HuH-7.5 (cell line): ENCODE measurements around the gene EFCC1.
A peak's percentile ranks its signal among the peaks of the same experiment; 100 is the strongest.
"Not testable (repeated sequence)": the region's sequence is repeated elsewhere in the genome, so short reads cannot be mapped to it uniquely, and the experiment has no call there.

Experiments
- DNase-seq: peaks from one replicate; pipeline ENCODE4 v3.0.0; 2011; ENCODE audit warnings: low spot score

The EFCC1 gene

DNA sequence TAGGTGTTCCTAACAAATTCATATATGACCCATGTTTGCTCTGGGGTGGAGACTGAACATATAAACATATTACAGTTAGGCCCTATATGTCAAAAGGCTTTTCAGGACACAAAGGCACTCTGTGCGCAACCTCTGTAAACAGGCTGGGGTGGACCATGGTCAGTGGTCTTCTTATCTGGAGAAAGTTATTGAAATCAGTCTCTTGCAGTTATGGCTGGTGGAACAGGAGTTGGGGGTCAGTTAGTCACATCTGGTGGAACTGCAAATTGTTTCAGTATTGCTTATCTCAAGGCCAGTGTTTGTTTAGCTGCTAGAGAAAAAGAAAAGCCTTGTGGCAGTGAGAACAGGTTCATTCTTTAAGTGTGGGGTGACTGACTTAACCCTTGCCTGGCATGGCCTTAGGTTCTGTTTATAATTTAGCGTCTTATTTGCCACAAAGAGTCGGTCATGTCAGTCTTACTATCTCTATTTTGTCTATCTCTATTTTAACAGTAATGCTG is 53.6 kb downstream of the EFCC1 start:
- DNase-seq, result peak; percentile 59

DNA sequence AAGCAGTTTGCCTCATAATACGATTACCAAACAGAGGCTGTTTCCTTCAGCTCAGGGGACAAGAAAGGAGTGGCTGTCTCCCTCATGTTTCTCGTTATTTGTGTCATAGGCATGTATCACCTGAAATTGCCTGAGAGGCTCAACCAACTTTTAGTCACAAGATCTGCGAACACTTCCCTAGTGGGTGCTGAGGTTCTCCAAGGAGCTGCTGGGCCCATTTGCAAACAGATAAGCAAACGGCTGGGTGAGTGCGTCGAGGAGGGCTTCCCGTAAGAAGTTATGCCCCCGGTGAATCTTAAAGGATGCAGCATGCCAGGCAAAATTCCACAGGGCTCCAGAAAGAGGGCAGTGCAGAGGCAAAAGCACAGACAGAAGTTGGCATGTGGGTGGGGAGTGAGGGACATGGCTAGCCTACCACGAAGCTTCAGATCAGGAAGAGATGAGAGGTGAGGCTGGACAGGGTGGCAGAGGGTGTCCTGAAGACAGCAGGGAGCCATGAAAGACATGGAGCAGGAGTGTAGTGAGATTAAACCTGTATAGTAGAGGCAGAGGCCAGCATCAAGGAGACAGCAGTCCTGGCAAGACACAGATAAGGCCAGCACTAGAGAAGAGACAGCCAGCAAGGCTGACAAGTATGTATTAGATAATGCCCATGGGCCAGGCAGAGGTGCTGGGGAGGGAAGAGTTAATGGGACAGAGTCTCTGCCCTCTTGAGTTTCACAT is 55.5 kb downstream of the EFCC1 start:
- no peak for DNase-seq

DNA sequence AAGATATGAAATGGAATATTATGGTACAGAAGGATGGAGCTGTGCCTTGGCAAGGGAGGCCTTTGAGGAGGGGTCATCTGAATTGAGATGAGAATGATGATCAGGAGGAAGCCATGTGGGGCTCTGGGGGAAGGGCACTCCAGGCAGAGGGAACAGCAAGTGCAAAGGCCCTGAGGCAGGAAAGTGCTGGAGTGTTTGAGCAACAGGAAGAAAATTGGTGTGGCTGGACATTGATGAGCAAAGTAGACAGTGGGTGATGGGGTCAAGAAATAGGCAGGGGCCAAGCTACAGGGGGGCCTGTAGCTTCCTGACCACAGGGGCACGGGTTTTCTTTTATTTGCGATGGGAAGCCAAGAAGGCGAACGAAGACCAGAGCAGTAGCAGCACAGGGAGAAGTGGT is 56.1 kb downstream of the EFCC1 start:
- no peak for DNase-seq

DNA sequence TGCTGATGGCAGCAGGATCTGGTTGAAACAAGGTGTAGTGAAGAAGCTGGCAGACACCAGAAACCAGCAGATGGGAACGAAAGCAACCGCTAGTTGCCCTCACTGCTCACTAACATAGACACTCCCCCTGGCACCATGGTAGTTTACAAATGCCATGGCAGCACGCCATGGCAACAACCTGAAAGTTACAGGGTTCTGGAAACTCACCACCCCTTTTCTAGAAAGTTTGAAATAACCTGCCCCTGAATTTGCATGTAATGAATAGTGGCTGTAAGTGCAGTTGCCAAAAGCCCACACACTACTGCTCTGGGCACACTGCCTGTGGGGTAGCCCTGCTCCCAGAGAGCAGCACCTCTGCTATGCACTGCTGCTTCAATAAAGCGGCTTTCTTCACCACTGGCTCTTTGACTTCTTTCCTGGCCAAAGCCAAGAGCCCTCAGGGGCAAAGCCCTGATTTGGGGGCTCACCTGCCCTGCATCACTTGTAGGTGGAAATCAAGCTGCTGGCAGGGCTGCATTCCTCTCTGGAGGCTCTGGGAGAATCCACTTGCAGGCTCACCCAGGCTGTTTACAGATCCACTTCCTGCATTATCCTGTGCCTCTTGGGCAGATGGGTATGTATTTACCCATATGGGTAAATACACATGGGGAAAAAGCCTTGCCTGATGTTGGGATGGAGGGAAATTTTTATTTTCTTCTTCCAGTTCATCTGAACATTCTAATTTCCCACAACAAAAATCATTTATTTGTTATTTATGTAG is 57.5 kb downstream of the EFCC1 start:
- no peak for DNase-seq

DNA sequence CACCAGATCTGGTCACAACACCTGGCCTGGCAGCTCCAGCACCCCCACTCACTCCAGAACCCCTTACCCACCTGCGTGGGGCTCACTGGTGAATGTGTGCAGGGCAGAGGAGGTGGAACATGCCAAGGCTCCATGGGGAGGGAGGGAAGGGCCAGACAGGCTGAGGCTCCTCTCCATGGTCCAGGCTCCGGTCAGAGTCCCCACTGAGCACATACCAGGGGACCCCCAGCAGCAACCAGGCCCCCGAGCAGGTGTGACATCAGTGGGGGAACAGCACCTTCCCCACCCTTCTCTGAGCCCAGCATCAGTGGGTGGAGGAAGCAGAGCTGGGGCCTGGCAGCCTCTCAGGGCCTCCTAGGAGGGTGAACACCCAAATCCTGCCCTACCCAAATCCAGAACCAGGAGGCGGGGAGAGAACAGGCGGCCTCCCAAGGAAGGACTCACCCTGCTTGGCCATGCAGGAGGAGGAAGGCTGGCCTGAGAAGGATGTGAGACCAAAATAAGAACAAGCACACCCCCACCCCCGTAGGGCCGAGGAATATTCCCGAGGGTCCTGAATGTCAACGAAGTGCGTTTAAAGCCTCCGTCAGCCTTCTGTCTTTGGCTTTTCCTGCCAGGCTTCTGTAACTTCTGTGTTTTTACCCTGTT is 58.3 kb downstream of the EFCC1 start:
- no peak for DNase-seq

DNA sequence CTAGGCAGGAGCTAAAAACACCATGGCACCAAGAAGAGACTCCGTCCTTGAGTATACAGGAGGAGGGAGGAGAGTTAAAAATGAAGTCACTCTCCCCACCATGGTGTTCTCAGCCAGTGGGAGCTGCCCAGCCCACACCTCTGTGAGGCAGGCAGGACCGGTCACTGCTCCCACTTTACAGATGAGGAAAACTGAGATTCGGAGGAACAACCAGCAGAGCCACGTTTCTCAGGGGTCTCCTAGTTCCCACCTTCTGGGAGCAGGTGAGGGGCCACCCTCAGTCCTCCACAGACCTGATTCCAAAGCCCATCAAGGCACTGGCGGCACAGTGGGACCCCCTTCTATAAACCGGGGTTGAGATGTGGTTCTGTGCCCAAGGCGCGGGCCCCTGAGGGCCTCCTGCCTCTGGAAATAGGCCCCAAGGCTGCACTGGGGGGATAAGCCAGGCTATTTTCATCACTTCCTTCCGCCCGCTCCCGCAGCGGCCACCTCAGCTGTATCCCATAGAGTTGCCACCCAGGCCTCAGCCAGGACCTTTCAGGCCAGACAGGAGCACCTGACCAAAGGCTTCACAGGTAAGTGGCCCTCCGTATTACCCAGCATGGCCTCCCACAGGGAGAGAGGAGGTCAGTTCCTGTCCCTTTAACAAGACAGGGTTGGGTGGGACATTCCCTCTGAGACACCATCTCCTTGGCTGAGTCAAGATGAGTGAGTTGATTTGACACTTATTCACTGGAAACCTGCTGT is 59.3 kb downstream of the EFCC1 start, which contains the start of gene GP9:
Gene GP9 (plus strand): TSS at position 504 of the 747 bp plus-strand sequence. CDS start 961 bp downstream, outside the sequence.
- no peak for DNase-seq

DNA sequence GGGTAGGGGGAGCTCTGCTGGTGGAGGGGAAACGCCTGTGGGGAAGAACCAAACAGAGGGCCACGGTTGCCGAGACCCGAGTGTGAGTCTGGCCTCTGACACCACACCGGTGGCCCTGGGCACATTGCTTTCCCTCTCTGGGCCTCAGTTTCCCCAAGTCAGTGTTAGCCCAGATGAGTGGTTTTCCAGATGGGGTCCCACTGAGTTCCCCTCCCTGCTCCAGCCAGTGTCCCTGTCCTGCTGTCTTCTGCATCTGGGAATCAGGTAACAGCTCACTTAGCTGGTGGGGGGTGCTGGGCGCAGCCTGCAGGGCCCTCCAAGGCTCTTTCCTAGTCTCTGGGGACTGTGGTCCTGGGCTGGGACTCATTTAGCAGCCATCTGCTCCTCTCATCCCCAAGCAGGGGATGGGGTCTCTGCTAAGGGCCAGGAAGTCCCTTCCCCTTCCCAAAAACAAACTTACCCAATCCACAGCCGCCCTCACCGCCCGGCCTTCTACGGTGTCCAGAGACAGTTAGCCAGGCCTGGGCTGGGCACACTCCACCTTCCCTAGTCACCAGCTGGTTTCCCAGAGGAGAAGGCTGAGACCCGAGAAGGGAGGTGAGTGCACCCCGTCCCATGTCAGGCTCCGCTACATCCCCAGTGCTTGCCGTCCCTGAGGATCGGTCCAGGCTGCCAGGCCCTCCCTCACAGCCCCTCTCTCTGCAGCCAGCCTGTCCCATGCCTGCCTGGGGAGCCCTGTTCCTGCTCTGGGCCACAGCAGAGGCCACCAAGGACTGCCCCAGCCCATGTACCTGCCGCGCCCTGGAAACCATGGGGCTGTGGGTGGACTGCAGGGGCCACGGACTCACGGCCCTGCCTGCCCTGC is 60.2 kb downstream of the EFCC1 start:
- no peak for DNase-seq

DNA sequence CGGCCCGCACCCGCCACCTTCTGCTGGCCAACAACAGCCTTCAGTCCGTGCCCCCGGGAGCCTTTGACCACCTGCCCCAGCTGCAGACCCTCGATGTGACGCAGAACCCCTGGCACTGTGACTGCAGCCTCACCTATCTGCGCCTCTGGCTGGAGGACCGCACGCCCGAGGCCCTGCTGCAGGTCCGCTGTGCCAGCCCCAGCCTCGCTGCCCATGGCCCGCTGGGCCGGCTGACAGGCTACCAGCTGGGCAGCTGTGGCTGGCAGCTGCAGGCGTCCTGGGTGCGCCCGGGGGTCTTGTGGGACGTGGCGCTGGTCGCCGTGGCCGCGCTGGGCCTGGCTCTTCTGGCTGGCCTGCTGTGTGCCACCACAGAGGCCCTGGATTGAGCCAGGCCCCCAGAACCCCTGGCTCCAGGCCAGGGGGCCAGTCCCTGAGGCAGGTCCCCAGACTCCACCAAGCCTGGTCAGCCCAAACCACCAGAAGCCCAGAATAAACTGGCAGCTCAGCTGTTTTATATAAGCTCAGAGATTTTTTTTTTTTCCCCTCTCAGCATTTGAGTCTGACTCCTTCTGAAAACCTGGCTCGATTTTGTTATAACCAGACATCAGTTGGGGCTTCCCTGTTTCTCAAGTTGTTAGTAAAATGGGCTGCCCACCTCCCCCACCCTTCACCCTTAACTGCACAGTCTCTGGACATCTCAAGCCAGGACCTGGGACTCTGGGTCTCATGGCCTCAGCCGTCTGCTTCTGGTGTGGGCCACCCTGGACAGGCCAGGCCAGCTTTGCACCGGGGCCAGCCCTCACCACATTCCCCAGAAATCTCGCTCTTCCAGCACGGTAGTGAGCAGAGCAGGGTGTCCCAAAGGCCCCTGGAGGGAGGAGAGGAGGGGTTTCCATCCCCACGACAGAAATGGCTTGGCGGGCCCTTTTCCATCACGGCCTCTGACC is 61.1 kb downstream of the EFCC1 start:
- no peak for DNase-seq

DNA sequence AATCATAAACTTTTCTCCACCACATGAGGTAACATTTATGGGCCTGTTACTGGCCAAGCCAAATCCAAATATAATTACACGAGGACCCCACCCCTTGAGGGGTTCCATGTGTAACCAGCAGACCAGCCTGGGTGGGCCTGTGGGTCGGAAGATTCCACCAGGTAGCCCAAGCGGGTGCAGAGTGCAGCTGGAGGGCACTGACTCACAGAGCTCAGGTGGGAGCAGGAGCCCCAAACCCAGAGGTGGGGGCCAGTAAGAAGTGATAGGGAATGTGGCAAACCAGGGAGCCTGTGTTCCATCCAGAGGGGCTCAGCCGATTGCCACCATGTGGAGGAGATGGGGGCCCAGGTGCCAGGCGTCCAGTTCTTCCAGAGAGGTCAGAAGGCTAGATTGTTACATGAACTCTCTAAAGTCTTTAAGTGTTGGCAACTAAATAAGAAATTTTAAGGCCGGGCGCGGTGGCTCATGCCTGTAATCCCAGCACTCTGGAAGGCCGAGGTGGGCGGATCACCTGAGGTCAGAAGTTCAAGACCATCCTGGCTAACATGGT is 62.1 kb downstream of the EFCC1 start:
- no peak for DNase-seq

DNA sequence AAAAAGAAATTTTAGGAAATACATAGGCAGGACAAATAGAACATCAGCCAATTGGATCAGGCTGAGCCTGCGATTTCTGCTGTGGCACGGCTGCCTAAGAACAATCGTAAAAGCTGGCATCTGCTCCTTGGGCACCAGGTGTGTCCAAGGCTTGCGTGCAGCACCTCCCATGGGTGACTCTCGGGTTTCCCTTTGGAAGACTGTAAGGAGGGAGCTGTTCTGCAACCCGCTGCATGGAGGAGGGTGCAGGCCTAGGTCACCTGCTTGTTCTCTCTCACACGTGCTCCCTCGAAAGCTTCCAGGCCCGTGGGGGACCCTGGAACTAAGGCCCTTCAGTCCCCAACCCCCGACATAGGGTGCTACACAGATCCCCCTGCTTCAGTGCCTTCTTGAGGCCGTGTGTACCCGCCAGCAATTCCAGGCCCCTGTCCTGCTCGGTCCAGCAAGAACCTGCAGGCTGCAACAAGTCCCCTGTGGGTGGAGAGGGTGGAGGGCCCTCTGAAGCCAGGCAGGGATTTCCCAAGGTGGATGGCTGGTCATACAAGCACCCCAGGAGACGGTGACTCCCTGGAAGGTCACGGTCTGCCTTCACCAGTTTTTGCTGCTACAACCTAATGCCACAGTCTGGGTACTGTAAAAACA is 62.9 kb downstream of the EFCC1 start:
- DNase-seq, result no peak

DNA sequence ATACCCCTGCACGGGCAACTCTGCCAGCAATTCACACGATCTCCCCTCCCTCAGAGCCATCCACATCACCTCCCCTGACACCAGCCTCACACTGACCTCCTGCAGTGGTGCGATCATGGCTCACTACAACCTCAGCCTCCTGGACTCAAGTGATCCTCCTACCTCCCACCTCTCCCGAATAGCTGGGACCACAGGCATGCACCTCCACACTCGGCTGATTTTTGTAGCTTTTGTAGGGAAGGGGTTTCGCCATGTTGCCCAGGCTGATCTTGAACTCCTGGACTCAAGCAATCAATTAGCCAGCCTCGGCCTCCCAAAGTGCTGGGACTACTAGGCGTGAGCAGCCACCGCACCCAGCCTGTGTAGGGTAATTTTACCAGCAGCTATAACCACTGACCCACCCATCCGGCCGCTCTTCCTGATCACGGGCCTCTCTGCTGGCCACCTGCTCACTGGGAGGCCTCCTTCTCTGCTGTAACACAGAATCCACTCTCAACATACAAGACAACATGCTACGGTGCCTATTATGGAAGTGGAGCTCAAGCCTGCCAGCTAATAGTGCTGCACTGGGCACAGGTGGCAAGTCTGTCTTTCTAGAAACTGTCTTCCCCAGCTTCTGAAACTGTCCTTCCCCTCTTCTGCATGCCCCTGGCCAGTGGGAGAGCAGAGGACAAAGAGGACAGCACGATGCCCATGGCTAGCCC is 64.1 kb downstream of the EFCC1 start:
- no peak for DNase-seq

DNA sequence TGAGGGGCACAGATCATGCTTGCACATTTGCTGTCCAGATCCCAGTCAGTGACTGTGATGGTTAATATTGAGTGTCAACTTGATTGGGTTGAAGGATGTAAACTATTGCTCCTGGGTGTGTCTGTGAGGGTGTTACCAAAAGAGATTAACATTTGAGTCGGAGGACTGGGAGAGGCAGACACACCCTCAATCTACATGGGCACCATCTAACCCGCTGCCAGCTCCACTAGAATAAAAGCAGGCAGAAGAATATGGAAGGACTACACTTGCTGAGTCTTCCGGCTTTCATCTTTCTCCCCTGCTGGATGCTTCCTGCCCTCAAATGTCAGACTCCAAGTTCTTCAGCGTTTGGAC is 64.6 kb downstream of the EFCC1 start:
- DNase-seq, result no peak

DNA sequence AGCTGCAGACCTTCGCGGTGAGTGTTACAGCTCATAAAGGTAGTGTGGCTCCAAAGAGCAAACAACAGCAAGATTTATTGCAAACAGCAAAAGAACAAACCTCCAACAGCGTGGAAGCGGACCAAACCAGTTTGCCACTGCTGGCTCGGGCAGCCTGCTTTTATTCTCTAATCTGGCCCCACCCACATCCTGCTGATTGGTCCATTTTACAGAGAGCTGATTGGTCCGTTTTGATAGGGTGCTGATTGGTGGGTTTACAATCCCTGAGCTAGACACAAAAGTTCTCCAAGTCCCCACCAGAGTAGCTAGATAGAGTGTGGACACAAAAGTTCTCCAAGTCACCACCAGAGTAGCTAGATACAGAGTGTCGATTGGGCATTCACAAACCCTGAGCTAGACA is 66.6 kb downstream of the EFCC1 start:
- DNase-seq, result not testable (repeated sequence)

DNA sequence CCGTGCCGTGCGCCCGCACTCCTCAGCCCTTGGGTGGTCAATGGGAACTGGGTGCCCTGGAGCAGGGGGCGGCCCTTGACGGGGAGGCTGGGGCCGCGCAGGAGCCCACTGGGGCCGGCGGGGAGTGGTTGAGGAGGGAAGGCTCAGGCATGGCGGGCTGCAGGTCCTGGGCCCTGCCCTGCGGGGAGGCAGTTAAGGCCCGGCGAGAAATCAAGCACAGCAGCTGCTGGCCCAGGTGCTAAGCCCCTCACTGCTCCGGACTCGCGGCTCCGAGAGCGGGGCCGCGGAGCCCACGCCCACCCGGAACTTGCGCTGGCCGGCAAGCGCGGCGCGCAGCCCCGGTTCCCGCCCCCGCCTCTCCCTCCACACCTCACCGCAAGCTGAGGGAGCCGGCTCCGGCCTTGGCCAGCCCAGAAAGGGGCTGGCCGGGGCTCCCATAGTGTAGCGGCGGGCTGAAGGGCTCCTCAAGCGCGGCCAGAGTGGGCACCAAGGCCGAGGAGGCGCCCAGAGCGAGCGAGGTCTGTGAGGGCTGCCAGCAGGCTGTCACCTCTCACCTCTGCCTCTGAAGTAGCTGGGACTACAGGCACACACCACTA is 67.3 kb downstream of the EFCC1 start:
- no peak for DNase-seq

DNA sequence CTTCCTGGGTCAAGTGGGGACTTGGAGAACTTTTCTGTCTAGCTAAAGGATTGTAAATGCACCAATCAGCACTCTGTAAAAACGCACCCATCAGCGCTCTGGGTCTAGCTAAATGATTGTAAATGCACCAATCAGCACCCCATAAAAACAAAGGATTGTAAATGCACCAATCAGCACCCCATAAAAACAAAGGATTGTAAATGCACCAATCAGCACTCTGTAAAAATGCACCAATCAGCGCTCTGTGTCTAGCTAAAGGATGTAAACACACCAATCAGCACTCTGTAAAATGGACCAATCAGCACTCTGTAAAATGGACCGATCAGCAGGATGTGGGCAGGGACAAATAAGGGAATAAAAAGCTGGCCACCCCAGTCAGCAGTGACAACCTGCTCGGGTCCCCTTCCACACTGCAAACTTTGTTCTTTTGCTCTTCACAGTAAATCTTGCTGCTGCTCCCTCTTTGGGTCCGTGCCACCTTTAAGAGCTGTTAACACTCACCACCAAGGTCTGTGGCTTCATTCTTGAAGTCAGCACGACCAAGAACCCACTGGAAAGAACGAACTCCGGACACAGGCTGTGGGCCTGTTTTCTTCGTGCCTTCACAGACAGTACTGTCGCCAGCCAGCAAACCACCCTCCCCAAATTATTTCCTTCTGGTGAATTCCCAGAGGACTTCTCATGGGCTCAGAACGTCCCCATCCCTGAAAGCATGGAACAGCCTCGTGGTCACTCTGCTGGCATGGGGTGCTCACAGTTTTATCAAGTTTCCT is 68.4 kb downstream of the EFCC1 start:
- DNase-seq, result not testable (repeated sequence)

DNA sequence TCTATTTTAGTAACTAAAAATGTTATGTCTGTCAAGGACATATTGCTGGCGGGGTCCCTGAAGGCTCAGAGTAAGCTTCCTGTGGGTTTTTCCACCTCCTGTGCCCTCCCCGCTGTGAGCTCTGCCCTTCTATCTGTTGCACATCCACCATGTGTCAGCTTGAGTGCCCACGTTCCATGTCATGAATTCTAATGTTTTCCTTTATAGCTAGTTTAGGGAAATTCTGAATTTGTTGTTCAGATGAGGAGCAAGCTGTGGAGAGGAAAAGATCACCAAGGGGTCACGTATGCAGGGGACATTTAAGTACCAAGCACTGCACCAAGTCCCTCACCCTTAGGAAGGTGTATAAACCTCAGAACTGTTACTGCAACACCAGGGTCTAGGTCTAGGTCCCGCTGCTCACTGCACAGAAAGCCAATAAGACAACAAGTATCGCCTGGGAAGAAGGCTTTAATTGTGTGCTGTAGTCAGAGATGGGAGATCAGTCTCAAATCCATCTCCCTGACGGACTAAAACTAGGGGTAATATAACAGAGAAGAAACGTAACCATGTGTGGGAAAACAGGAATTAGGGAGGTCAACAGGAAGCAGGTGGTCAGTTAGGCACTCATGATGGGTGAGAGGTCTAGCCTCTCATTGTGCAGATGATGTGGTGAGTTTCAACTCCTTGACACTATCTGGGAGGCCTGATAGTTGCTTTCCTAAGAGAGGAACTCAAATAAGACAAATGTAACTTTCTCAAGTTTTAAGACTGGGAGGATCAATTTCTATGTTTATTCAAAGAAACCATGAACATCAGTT is 69.2 kb downstream of the EFCC1 start:
- no peak for DNase-seq

DNA sequence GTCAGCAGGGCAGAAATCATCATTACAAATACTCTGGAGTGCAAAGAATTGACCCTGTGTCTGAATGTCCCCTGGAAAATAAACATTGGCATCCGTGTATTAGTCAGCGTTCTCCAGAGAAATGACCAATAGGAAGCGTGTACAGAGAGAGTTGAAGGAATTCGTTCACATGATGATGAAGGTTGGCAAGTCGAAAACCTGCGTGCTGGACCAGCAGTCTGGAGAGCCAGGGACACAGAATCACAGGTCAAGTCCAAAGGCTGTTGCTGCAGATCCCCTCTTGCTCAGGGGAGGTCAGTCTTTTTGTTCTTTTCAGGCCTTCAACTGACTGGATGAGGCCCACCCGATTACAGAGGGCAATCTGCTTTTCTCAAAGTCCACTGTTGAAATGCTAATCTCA is 76.1 kb downstream of the EFCC1 start:
- no peak for DNase-seq
